HCT116 (cell line): ENCODE results near the gene C4BPA. TPM values are rescaled to one million over a fixed set of nuclear protein-coding genes. Genes with fewer than 3 reads are reported as not detected.

ENCODE experiments used
- ATAC-seq: fragments of 200-7000 bp; cut with Tn5 transposase; 2 replicates; pipeline ENCODE4 v1.9.1; 2020; ENCODE audit warnings: mild to moderate bottlenecking, moderate library complexity
- BruUV-seq: library from RNA; stranded (reverse); fragments of 400-500 nt; replicated peaks from 2 replicates; lab custom pipeline; 2021; lab: Mats Ljungman, UMichigan
- CTCF ChIA-PET: fragments of 300-600 bp; sonication (Branson Sonifier 250); formaldehyde crosslinking; loops from one replicate; lab custom pipeline; 2021; ENCODE audit warnings: antibody characterized with exemption; lab: Charles Lee
- POLR2A ChIA-PET: fragments of 300-600, 350-600 bp; sonication (Branson Sonifier 250); formaldehyde crosslinking; loops from one replicate; lab custom pipeline; 2021; ENCODE audit warnings: antibody characterized with exemption; lab: Charles Lee
- RAD21 ChIA-PET, 2 experiments: fragments of 300-600 bp; sonication (Branson Sonifier 250); formaldehyde crosslinking; loops; one replicate each; lab custom pipeline; 2023; ENCODE audit warnings: low total read pairs in 2 of 2; ENCODE audit not compliant: uncharacterized antibody in 2 of 2, unreplicated experiment in 2 of 2, low non-redundant PET in 1 of 2; lab: Charles Lee
- DNase-seq: peaks from one replicate; pipeline ENCODE4 v3.0.0-alpha.2; 2010; ENCODE audit warnings: low read depth, low spot score
- H2AFZ ChIP-seq: fragments of 200-600 bp; shearing (Covaris generic), sonication (generic); 2 replicates; pipeline ENCODE4 v1.6.1; 2017; ENCODE audit warnings: low read depth, mixed run types, mixed read lengths, antibody characterized with exemption, low read length; ENCODE audit not compliant: poor library complexity, severe bottlenecking
- H3K27ac ChIP-seq: 2 replicates; pipeline ENCODE4 v1.5.1; 2012; ENCODE audit warnings: low read depth, low read length
- H3K27me3 ChIP-seq: fragments of 200-600 bp; sonication (generic); 2 replicates; pipeline ENCODE4 v1.6.1; 2016; ENCODE audit warnings: mixed run types, low read length, mixed read lengths; ENCODE audit not compliant: insufficient read depth
- H3K36me3 ChIP-seq, 2 experiments: fragments of 200-500 bp in 1 of 2; fragments of 200-600 bp in 1 of 2; sonication (Bioruptor generic) in 1 of 2; sonication (generic) in 1 of 2; 2 replicates each; pipeline versions ENCODE4 v1.5.1 to v1.6.1; 2014 to 2016; ENCODE audit warnings: low read length in 2 of 2, inconsistent platforms in 1 of 2, mixed read lengths in 1 of 2, mixed run types in 1 of 2; ENCODE audit not compliant: insufficient read depth in 2 of 2, control insufficient read depth in 1 of 2
- H3K4me1 ChIP-seq, 2 experiments: fragments of 200-600 bp in 1 of 2; sonication (generic) in 1 of 2; 2 replicates each; pipeline versions ENCODE4 v1.5.1 to v1.6.1; 2012 to 2017; ENCODE audit warnings: low read length in 2 of 2, inconsistent platforms in 1 of 2, mild to moderate bottlenecking in 1 of 2, mixed read lengths in 1 of 2, mixed run types in 1 of 2, moderate library complexity in 1 of 2; ENCODE audit not compliant: insufficient read depth in 2 of 2, control insufficient read depth in 1 of 2
- H3K4me2 ChIP-seq: fragments of 200-600 bp; sonication (generic); 2 replicates; pipeline ENCODE4 v1.6.1; 2017; ENCODE audit warnings: mixed run types, low read length, mixed read lengths
- H3K4me3 ChIP-seq, 2 experiments: fragments of 200-600 bp in 1 of 2; sonication (generic) in 1 of 2; replicated peaks in 1 of 2; 2 replicates each; pipeline ENCODE4 v1.5.1; 2011 to 2016; ENCODE audit warnings: low read length in 2 of 2, control low read depth in 1 of 2, low read depth in 1 of 2, mild to moderate bottlenecking in 1 of 2, mixed read lengths in 1 of 2, mixed run types in 1 of 2
- H3K79me2 ChIP-seq: fragments of 200-600 bp; sonication (generic); 2 replicates; pipeline ENCODE4 v1.6.1; 2017; ENCODE audit warnings: mild to moderate bottlenecking, mixed run types, low read length, moderate library complexity, mixed read lengths; ENCODE audit not compliant: insufficient read depth
- H3K9ac ChIP-seq: fragments of 200-600 bp; sonication (generic); 2 replicates; pipeline ENCODE4 v1.6.1; 2016; ENCODE audit warnings: low read length, mixed read lengths
- H3K9me2 ChIP-seq: fragments of 200-600 bp; sonication (generic), shearing (Covaris generic); 2 replicates; pipeline ENCODE4 v1.6.1; 2017; ENCODE audit warnings: mixed run types, mild to moderate bottlenecking, moderate library complexity; ENCODE audit not compliant: insufficient read depth
- H3K9me3 ChIP-seq, 2 experiments: fragments of 200-500 bp in 1 of 2; fragments of 200-600 bp in 1 of 2; sonication (Bioruptor generic) in 1 of 2; sonication (generic) in 1 of 2; 2 replicates each; pipeline ENCODE4 v1.6.1; 2014 to 2017; ENCODE audit warnings: low read length in 2 of 2, mixed read lengths in 2 of 2, inconsistent platforms in 1 of 2, low read depth in 1 of 2, mild to moderate bottlenecking in 1 of 2, mixed run types in 1 of 2, moderate library complexity in 1 of 2; ENCODE audit not compliant: control insufficient read depth in 1 of 2, insufficient read depth in 1 of 2
- H4K20me1 ChIP-seq: fragments of 200-600 bp; sonication (generic), shearing (Covaris generic); 2 replicates; pipeline ENCODE4 v1.6.1; 2017; ENCODE audit warnings: mixed run types, mild to moderate bottlenecking, moderate library complexity; ENCODE audit not compliant: insufficient read depth
- CBX3 ChIP-seq: IDR thresholded peaks from 2 replicates; pipeline ENCODE4 v1.6.1; 2012; ENCODE audit warnings: low read depth
- CEBPB ChIP-seq: IDR thresholded peaks from 2 replicates; pipeline ENCODE4 v1.6.1; 2012; ENCODE audit warnings: low read depth
- EGR1 ChIP-seq: IDR thresholded peaks from 2 replicates; pipeline ENCODE4 v1.6.1; 2012; ENCODE audit warnings: low read depth
- ELF1 ChIP-seq: IDR thresholded peaks from 2 replicates; pipeline ENCODE4 v1.6.1; 2012; ENCODE audit warnings: low read depth, borderline replicate concordance
- JUND ChIP-seq: IDR thresholded peaks from 2 replicates; pipeline ENCODE4 v1.6.1; 2012
- MAX ChIP-seq: IDR thresholded peaks from 2 replicates; pipeline ENCODE4 v1.6.1; 2012
- POLR2A ChIP-seq: IDR thresholded peaks from 2 replicates; pipeline ENCODE4 v1.7.0; 2011; ENCODE audit warnings: borderline replicate concordance; ENCODE audit not compliant: insufficient read depth, insufficient read length; ENCODE audit errors: extremely low read depth
- POLR2AphosphoS5 ChIP-seq: IDR thresholded peaks from 2 replicates; pipeline ENCODE4 v1.6.1; 2011; ENCODE audit warnings: mild to moderate bottlenecking, low read depth, low read length, moderate library complexity
- REST ChIP-seq: IDR thresholded peaks from 2 replicates; pipeline ENCODE4 v1.6.1; 2012; ENCODE audit warnings: low read depth
- SRF ChIP-seq: IDR thresholded peaks from 2 replicates; pipeline ENCODE4 v1.6.1; 2012; ENCODE audit warnings: low read depth
- TCF7L2 ChIP-seq: IDR thresholded peaks from 2 replicates; pipeline ENCODE4 v1.7.0; 2011; ENCODE audit warnings: borderline replicate concordance, inconsistent platforms; ENCODE audit not compliant: insufficient read depth, insufficient read length; ENCODE audit errors: extremely low read depth
- YY1 ChIP-seq: IDR thresholded peaks from 2 replicates; pipeline ENCODE4 v1.6.1; 2011; ENCODE audit warnings: low read length, low read depth, moderate library complexity, mild to moderate bottlenecking; ENCODE audit not compliant: insufficient replicate concordance; ENCODE audit errors: extremely low read depth
- ZFX ChIP-seq: fragments of 450-650 bp; IDR thresholded peaks from 2 replicates; pipeline ENCODE4 v1.6.1; 2017
- ZNF274 ChIP-seq: fragments of 200-500 bp; sonication (Bioruptor generic); IDR thresholded peaks from 2 replicates; pipeline ENCODE4 v1.6.1; 2014; ENCODE audit warnings: mild to moderate bottlenecking, low read depth, low read length, inconsistent platforms
- intact Hi-C: fragments of 100-400 bp; cut with micrococcal nuclease; formaldehyde crosslinking; loops from 2 replicates; pipeline ENCODE4 v1.10.0; 2022
- total RNA-seq: library from RNA; stranded (reverse); gene quantifications from one replicate; pipeline ENCODE4 v1.2.1, GENCODE V29; 2021; ENCODE audit not compliant: unreplicated experiment

C4BPA gene
- total RNA-seq, 1 experiment from 2014 or later, result 0.32 TPM

- TF ChIP-seq ELF1 (no peak), EGR1 (no peak), MAX (no peak)
Observed at GRCh38 chr1:207139616-207140015, 35.6 kb downstream of the C4BPA start (continued).

GRCh38 chr1:207140536-207140935 lies 36.5 kb downstream of the C4BPA start:
- Histone ChIP-seq H3K27ac (no peak overlapping the region), H3K4me2 (no peak overlapping the region), H3K9me3 (no peaks in the 10 kb centered on the region), H2AFZ (no peak overlapping the region), H3K36me3 (no peaks in the 10 kb centered on the region), H3K4me1 (no peaks in the 10 kb centered on the region), H3K4me3 (no peak overlapping the region), H3K9ac (no peak overlapping the region), H3K27me3 (no peaks in the 10 kb centered on the region), H4K20me1 (no peaks in the 10 kb centered on the region), H3K79me2 (no peaks in the 10 kb centered on the region), H3K9me2 (no peaks in the 10 kb centered on the region)
- RAD21 ChIA-PET, result no interaction called here
- BruUV-seq, result no TSS peak
- CTCF ChIA-PET, result no interaction called here
- POLR2A ChIA-PET, result no interaction called here
- TF ChIP-seq JUND, result no peak
- no peak for TF ChIP-seq SRF
- no peak for TF ChIP-seq CBX3
- no peak for TF ChIP-seq ZNF274
- no peak for TF ChIP-seq REST
- TF ChIP-seq TCF7L2, result no peak
- TF ChIP-seq CEBPB, result no peak
- no peak for TF ChIP-seq POLR2A
- TF ChIP-seq POLR2AphosphoS5, result no peak
- no peak for TF ChIP-seq YY1
- no peak for TF ChIP-seq ZFX
- no peak for DNase-seq
- no peak for ATAC-seq
- intact Hi-C loops, result no loop called here
